Progenitor cell of endocrine pancreas (in vitro differentiated cells): ENCODE measurements around the gene P3H2. TPM values are rescaled to one million over a fixed set of nuclear protein-coding genes. Genes with fewer than 3 reads are reported as not detected.

ENCODE experiments used
- DNase-seq: peaks from one replicate; pipeline ENCODE4 v3.0.0; 2021; ENCODE audit warnings: low spot score; ENCODE audit not compliant: unreplicated experiment
- H3K27ac Mint-ChIP-seq: 2 replicates; pipeline ENCODE4 v1.8.0; 2021; ENCODE audit warnings: mild to moderate bottlenecking, moderate library complexity, mixed read lengths
- H3K27me3 Mint-ChIP-seq: 2 replicates; pipeline ENCODE4 v1.8.0; 2021; ENCODE audit warnings: mixed read lengths
- H3K36me3 Mint-ChIP-seq: 2 replicates; pipeline ENCODE4 v1.8.0; 2022; ENCODE audit warnings: mixed read lengths; ENCODE audit not compliant: insufficient read depth
- H3K4me1 Mint-ChIP-seq: 2 replicates; pipeline ENCODE4 v1.8.0; 2021; ENCODE audit warnings: low read depth, mixed read lengths
- H3K4me3 Mint-ChIP-seq: 2 replicates; pipeline ENCODE4 v1.8.0; 2021; ENCODE audit warnings: low read depth, mild to moderate bottlenecking, moderate library complexity, mixed read lengths
- H3K9me3 Mint-ChIP-seq: 2 replicates; pipeline ENCODE4 v1.8.0; 2021; ENCODE audit warnings: low read depth, mixed read lengths
- total RNA-seq: library from RNA; stranded (reverse); gene quantifications from 2 replicates; pipeline ENCODE4 v1.2.1, GENCODE V29; 2021
- TF ChIP-seq, protein P1 (sequence below): fragments of 200-600 bp; sonication (generic); IDR thresholded peaks from one replicate; pipeline ENCODE4 v1.5.0; 2021; ENCODE audit warnings: antibody characterized with exemption, mild to moderate bottlenecking; ENCODE audit not compliant: unreplicated experiment

P3H2 gene
- total RNA-seq, 1 donor from 2014 or later, result 5.3 TPM

- Mint-ChIP-seq H3K9me3 (no peaks in the 10 kb centered on the region), H3K27ac (no peak overlapping the region), H3K36me3 (no peaks in the 10 kb centered on the region), H3K4me3 (no peak overlapping the region), H3K4me1 (peaks cover 8% of the 10 kb centered on the region), H3K27me3 (peaks cover 64% of the 10 kb centered on the region)
- DNase-seq, result no peak
- TF ChIP-seq, protein P1, sequence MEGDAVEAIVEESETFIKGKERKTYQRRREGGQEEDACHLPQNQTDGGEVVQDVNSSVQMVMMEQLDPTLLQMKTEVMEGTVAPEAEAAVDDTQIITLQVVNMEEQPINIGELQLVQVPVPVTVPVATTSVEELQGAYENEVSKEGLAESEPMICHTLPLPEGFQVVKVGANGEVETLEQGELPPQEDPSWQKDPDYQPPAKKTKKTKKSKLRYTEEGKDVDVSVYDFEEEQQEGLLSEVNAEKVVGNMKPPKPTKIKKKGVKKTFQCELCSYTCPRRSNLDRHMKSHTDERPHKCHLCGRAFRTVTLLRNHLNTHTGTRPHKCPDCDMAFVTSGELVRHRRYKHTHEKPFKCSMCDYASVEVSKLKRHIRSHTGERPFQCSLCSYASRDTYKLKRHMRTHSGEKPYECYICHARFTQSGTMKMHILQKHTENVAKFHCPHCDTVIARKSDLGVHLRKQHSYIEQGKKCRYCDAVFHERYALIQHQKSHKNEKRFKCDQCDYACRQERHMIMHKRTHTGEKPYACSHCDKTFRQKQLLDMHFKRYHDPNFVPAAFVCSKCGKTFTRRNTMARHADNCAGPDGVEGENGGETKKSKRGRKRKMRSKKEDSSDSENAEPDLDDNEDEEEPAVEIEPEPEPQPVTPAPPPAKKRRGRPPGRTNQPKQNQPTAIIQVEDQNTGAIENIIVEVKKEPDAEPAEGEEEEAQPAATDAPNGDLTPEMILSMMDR, result peak; percentile 34
These were observed 103.0 kb downstream of the P3H2 start for GRCh38 chr3:190017521-190018288.

DNA sequence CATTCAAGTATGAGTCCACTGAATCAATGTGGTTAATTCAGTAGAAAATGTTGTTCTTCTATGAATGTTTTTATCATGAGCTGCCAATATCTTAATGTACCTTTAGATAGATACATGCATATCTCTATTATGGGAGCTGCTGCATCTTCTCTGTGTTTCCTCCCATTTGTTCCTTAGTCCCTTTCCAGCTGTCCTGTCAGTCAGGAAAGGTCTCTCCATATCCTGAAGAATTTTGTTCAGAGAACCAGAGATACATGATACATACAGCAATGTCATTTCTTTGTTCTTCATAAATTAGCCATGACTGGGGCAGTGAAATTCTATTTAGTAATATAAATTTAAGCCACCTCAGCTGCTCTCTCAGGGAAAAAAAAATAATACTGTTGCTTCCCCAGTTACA is 103.7 kb downstream of the P3H2 start:
- Mint-ChIP-seq H3K36me3 (no peaks in the 10 kb centered on the region), H3K4me1 (peaks cover 14% of the 10 kb centered on the region), H3K27me3 (peaks cover 72% of the 10 kb centered on the region), H3K9me3 (no peaks in the 10 kb centered on the region), H3K4me3 (no peak overlapping the region), H3K27ac (no peak overlapping the region)
- DNase-seq, result no peak
- TF ChIP-seq, protein P1, result no peak

- TF ChIP-seq, protein P1, result no peak
- H3K4me3 Mint-ChIP-seq, result no peak overlapping the region
- no peaks in the 10 kb centered on the region for H3K9me3 Mint-ChIP-seq
- peaks cover 14% of the 10 kb centered on the region for H3K4me1 Mint-ChIP-seq
- no peaks in the 10 kb centered on the region for H3K36me3 Mint-ChIP-seq
- DNase-seq, result no peak
- H3K27ac Mint-ChIP-seq, result no peak overlapping the region
- H3K27me3 Mint-ChIP-seq, result peaks cover 79% of the 10 kb centered on the region
These were observed 105.8 kb downstream of the P3H2 start for GRCh38 chr3:190014940-190015339.

DNA sequence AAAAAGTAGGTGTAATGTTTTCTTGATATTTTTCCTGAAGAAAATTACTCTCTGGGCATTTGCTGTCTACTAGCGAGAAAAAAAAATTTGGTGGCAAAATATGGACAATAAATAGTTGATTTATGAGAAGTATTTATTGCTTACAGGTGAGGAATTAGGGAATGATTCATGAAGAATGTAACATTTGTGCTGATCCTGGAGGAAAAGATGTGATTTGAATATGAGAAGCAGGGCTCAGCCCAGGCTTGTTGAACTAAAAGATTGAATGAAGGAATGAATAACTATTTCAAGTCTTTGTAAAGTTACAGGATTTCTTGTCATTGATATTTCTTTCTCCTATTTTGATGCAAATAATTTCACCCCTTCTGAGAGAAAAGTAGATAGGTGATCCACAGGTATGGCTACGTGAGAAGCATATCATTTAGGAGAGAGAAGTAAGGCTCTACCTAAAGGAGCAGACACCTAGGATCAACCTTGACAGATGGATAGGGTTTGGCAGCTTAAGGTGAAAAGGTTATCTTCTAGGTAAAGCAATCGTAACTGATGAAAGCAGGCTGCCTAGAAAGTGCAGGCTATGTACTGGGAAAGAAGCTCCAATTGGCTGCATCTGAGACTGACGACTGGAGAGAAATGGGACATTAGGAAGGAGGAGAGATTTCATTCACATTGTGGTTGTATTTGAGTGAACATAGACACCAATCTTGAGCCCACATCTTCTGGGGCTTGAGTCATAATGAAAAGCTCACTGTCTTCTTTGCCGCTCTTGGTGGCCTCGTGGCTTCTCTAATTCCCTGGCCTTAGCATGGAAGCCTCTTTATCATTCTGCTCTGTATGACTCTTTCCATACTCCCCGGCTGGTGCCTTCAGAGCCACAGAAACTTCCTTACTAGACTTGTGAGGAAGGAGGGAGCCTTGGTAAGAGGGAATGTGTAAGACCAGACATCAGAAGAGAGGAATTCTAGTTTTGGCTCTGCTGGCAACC is 106.5 kb downstream of the P3H2 start:
- TF ChIP-seq, protein P1, result no peak
- Mint-ChIP-seq H3K27ac (no peak overlapping the region), H3K36me3 (no peaks in the 10 kb centered on the region), H3K4me3 (no peak overlapping the region), H3K9me3 (no peaks in the 10 kb centered on the region), H3K27me3 (peaks cover 86% of the 10 kb centered on the region), H3K4me1 (peaks cover 14% of the 10 kb centered on the region)
- DNase-seq, result no peak

DNA sequence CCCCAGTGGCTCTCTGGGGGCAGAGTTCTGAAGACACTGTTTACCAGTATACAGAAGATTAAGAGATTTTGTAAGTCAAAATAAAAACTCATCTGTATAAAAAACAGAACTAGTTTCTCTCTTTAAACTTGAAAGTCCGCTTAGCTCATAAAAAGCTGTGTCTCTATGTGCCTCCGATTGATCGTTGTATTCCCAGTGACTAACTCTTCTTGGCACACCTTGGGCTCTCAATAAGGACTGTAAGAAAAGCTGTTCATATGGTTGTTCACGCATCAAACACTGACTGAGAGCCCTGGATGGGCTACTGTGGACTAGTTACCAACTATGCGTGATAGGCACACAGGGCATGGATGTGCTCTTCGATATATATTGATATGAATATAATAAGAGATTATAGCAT is 107.9 kb downstream of the P3H2 start:
- H3K4me3 Mint-ChIP-seq, result no peak overlapping the region

More for the DNA sequence above, 107.9 kb downstream of the P3H2 start:
- no peak overlapping the region for H3K27ac Mint-ChIP-seq
- peaks cover 14% of the 10 kb centered on the region for H3K4me1 Mint-ChIP-seq
- H3K27me3 Mint-ChIP-seq, result peaks cover 88% of the 10 kb centered on the region
- TF ChIP-seq, protein P1, result no peak
- no peak for DNase-seq
- H3K36me3 Mint-ChIP-seq, result no peaks in the 10 kb centered on the region
- no peaks in the 10 kb centered on the region for H3K9me3 Mint-ChIP-seq
